H1 (cell line): ENCODE measurements around the gene PTF1A. TPM values are rescaled to one million over a fixed set of nuclear protein-coding genes. Genes with fewer than 3 reads are reported as not detected.

ENCODE experiments used
- CTCF ChIP-seq, 3 experiments: IDR thresholded peaks; 1 replicate in 2 of 3; 2 replicates in 1 of 3; pipeline versions ENCODE4 v1.5.1 to v1.6.1; 2011; ENCODE audit warnings: low read length in 3 of 3, mild to moderate bottlenecking in 3 of 3, inconsistent platforms in 2 of 3, low read depth in 1 of 3, moderate library complexity in 1 of 3; ENCODE audit not compliant: insufficient read depth in 1 of 3; ENCODE audit errors: control extremely low read depth in 1 of 3
- EP300 ChIP-seq, 2 experiments: IDR thresholded peaks; 1 replicate in 1 of 2; 2 replicates in 1 of 2; pipeline ENCODE4 v1.6.1; 2011 to 2012; ENCODE audit warnings: low read depth in 2 of 2, low read length in 2 of 2, mild to moderate bottlenecking in 2 of 2, borderline replicate concordance in 1 of 2, inconsistent platforms in 1 of 2, moderate library complexity in 1 of 2
- JUND ChIP-seq: IDR thresholded peaks from 2 replicates; pipeline ENCODE4 v1.6.1; 2011; ENCODE audit warnings: mild to moderate bottlenecking, improper control_type of control experiment, low read length
- KDM4A ChIP-seq: IDR thresholded peaks from one replicate; pipeline ENCODE4 v1.7.1; 2012; ENCODE audit warnings: low read depth, mild to moderate bottlenecking, moderate library complexity, low read length, inconsistent platforms; ENCODE audit not compliant: severe bottlenecking
- KDM5A ChIP-seq: fragments of 200-600 bp; IDR thresholded peaks from 2 replicates; pipeline ENCODE4 v1.7.1; 2012; ENCODE audit warnings: mild to moderate bottlenecking, low read length, inconsistent platforms, mixed read lengths
- NRF1 ChIP-seq: IDR thresholded peaks from 2 replicates; pipeline ENCODE4 v1.6.1; 2011; ENCODE audit warnings: mild to moderate bottlenecking, low read depth, low read length, improper control_type of control experiment
- RNF2 ChIP-seq: fragments of 200-900, 300-1000 bp; sonication (generic); IDR thresholded peaks from 2 replicates; pipeline ENCODE4 v1.7.1; 2016; ENCODE audit warnings: borderline replicate concordance, low read depth, mild to moderate bottlenecking, antibody characterized with exemption, low read length; ENCODE audit not compliant: poor library complexity, severe bottlenecking; ENCODE audit errors: missing control alignments
- SP4 ChIP-seq: IDR thresholded peaks from 2 replicates; pipeline ENCODE4 v1.6.1; 2012; ENCODE audit warnings: low read length, inconsistent platforms
- SUZ12 ChIP-seq: fragments of 200-600 bp; sonication (generic); IDR thresholded peaks from 2 replicates; pipeline ENCODE4 v1.6.1; 2012; ENCODE audit warnings: mild to moderate bottlenecking, inconsistent platforms, low read length, moderate library complexity, mixed read lengths
- USF2 ChIP-seq: IDR thresholded peaks from 2 replicates; pipeline ENCODE4 v1.6.1; 2011; ENCODE audit warnings: low read length, improper control_type of control experiment
- polyA plus RNA-seq, 7 experiments: library from polyadenylated mRNA; depleted of rRNA in 3 of 7; stranded (reverse) in 5 of 7; unstranded in 2 of 7; fragments of >200 nt in 5 of 7; fragments of 200-250 nt in 2 of 7; gene quantifications; 1 replicate in 5 of 7; 2 replicates in 1 of 7; 4 replicates in 1 of 7; pipeline versions ENCODE4 v1.2.1 to v1.2.3, GENCODE V29; 2011 to 2013; ENCODE audit warnings: missing spikeins in 2 of 7, mixed read lengths in 2 of 7
- total RNA-seq: library from RNA; stranded (reverse); fragmentation: NEBNext Ultra II Directional; extraction: Animal tissue kit (Norgen Biotek cat#: 25700); gene quantifications from 2 replicates; pipeline ENCODE4 v1.2.1, GENCODE V29; 2021
- TF ChIP-seq, protein P1 (sequence below): IDR thresholded peaks from 2 replicates; pipeline ENCODE4 v1.6.1; 2012; ENCODE audit warnings: inconsistent platforms
- TF ChIP-seq, protein P2 (sequence below): IDR thresholded peaks from 2 replicates; pipeline ENCODE4 v1.6.1; 2012; ENCODE audit warnings: inconsistent platforms

PTF1A gene
- total and polyA plus RNA-seq, 2 of the 8 experiments (the other 6 are each of a cell fraction or from before 2014, with no cell fraction given): not detected

- TF ChIP-seq EP300 (IDR thresholded peaks at IDR 0.05; ENCODE audit: borderline replicate concordance in 1 of 2, low read depth in 2 of 2, low read length in 2 of 2): peak in 1 of 2 experiments; percentile 50; a peak in 1 of 3 replicates
- TF ChIP-seq JUND: no peak
- no peak for TF ChIP-seq NRF1
- TF ChIP-seq, protein P1, sequence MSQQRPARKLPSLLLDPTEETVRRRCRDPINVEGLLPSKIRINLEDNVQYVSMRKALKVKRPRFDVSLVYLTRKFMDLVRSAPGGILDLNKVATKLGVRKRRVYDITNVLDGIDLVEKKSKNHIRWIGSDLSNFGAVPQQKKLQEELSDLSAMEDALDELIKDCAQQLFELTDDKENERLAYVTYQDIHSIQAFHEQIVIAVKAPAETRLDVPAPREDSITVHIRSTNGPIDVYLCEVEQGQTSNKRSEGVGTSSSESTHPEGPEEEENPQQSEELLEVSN: peak; percentile 81
- TF ChIP-seq SUZ12: peak; percentile 90; the same call in 1 of the 2 replicates
- TF ChIP-seq, protein P2, sequence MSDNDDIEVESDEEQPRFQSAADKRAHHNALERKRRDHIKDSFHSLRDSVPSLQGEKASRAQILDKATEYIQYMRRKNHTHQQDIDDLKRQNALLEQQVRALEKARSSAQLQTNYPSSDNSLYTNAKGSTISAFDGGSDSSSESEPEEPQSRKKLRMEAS: peak; percentile 89
- TF ChIP-seq RNF2: no peak
- no peak for TF ChIP-seq USF2
- no peak for TF ChIP-seq SP4
- TF ChIP-seq CTCF (IDR thresholded peaks at IDR 0.05; ENCODE audit: control extremely low read depth in 1 of 3, insufficient read depth in 1 of 3, low read depth in 1 of 3, low read length in 3 of 3): peak; percentile 13 to 27 (median 18); a peak in 3 of 4 replicates
- no peak for TF ChIP-seq KDM5A
- peak; percentile 26 for TF ChIP-seq KDM4A
These were observed 761 bp downstream of the PTF1A start (continued) for GRCh38 chr10:23192712-23193434.
